Thoracic aorta (tissue), 2 donors: Measurements from ENCODE around the gene POLA1. TPM values are rescaled to one million over a fixed set of nuclear protein-coding genes. Genes with fewer than 3 reads are reported as not detected.
"Not testable (repeated sequence)": the region's sequence is repeated elsewhere in the genome, so short reads cannot be mapped to it uniquely, and the experiment has no call there.

Experiments
- ATAC-seq: fragments of 150-250 bp; one replicate; pipeline ENCODE4 v1.8.0; 2017; ENCODE audit warnings: low read depth; ENCODE audit not compliant: insufficient number of reproducible peaks, low FRiP score
- DNase-seq: peaks from one replicate; pipeline ENCODE4 v3.0.0-alpha.2; 2020; ENCODE audit warnings: low spot score
- H3K27ac ChIP-seq, 2 donors: fragments of 200-600 bp; sonication (generic); 1 replicate in 1 of 2; 2 replicates in 1 of 2; pipeline ENCODE4 v1.5.1; 2016; ENCODE audit warnings: mild to moderate bottlenecking in 2 of 2, moderate library complexity in 2 of 2
- H3K27me3 ChIP-seq: fragments of 200-600 bp; sonication (generic); replicated peaks from 2 replicates; pipeline ENCODE4 v1.6.0; 2016; ENCODE audit warnings: mild to moderate bottlenecking; ENCODE audit not compliant: insufficient read depth
- H3K36me3 ChIP-seq: fragments of 200-600 bp; sonication (generic); one replicate; pipeline ENCODE4 v1.5.1; 2016
- H3K4me1 ChIP-seq, 2 donors: fragments of 200-600 bp; sonication (generic); 1 replicate in 1 of 2; 2 replicates in 1 of 2; pipeline versions ENCODE4 v1.5.1 to v1.6.0; 2016; ENCODE audit warnings: low read depth in 2 of 2, mild to moderate bottlenecking in 1 of 2; ENCODE audit not compliant: control insufficient read depth in 1 of 2
- H3K4me3 ChIP-seq: fragments of 200-600 bp; sonication (generic); 2 replicates; pipeline ENCODE4 v1.5.1; 2016; ENCODE audit warnings: mild to moderate bottlenecking
- H3K9me3 ChIP-seq: fragments of 200-600 bp; sonication (generic); 2 replicates; pipeline ENCODE4 v1.5.1; 2016
- CTCF ChIP-seq: fragments of 200-600 bp; sonication (generic); IDR thresholded peaks from one replicate; pipeline ENCODE4 v1.5.1; 2019; ENCODE audit warnings: antibody characterized with exemption
- total RNA-seq, 2 donors: library from RNA; depleted of rRNA; stranded (reverse); fragments of >200 nt; gene quantifications; one replicate each; pipeline versions ENCODE4 v1.1.0 to v1.2.3, GENCODE V29; 2016

The POLA1 gene
- total RNA-seq, 2 donors from 2014 or later = 11.6 to 20.6 TPM

DNA sequence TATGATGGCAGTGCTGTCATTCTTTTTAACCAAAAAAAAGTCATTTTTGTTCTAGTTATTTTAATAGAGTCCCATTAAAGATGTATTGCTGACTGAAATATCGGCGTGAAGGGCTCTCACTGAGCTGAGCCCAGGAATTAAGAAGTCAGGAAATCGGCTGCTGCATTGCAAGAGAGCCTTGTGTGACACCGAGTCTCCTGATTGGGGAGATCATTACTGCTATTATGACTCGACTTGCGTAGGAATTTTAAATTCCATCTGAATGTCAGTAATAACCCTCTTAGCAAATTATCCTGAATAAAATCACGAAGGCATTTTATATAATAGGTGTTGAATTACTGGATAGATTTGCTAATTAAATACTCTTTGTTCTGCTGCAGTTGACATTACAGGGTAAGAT lies 111.5 kb downstream of the POLA1 start:
- Histone ChIP-seq H3K4me3 (no peak overlapping the region), H3K4me1 (no peaks in the 10 kb centered on the region), H3K27ac (no peak overlapping the region), H3K27me3 (no peaks in the 10 kb centered on the region), H3K36me3 (no peaks in the 10 kb centered on the region), H3K9me3 (no peaks in the 10 kb centered on the region)
- TF ChIP-seq CTCF = no peak
- DNase-seq = no peak
- ATAC-seq = no peak

DNA sequence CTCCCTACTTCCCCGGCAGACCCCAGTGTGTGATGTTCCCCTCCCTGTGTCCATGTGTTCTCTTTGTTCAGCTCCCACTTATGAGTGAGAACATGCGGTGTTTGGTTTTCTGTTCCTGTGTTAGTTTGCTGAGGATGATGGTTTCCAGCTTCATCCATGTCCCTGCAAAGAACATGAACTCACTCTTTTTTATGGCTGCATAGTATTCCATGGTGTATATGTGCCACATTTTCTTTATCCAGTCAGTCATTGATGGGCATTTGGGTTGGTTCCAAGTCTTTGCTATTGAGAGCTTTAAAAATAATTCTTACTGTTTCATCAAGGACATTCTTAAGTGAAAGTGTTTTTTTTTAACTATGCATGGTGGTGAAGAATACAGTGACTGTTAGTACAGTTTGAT lies 126.1 kb downstream of the POLA1 start:
- H3K9me3 ChIP-seq, H3K36me3 ChIP-seq, H3K4me1 ChIP-seq, ATAC-seq, H3K27me3 ChIP-seq, H3K27ac ChIP-seq, DNase-seq, H3K4me3 ChIP-seq: not testable (repeated sequence)

GRCh38 chrX:24828147-24828546 lies 134.4 kb downstream of the POLA1 start:
- H3K27ac ChIP-seq = no peak overlapping the region
- H3K4me3 ChIP-seq = no peak overlapping the region
- no peak for TF ChIP-seq CTCF
- no peak for DNase-seq
- no peaks in the 10 kb centered on the region for H3K4me1 ChIP-seq
- ATAC-seq = no peak
- H3K36me3 ChIP-seq = no peaks in the 10 kb centered on the region
- H3K9me3 ChIP-seq = no peaks in the 10 kb centered on the region
- no peaks in the 10 kb centered on the region for H3K27me3 ChIP-seq

DNA sequence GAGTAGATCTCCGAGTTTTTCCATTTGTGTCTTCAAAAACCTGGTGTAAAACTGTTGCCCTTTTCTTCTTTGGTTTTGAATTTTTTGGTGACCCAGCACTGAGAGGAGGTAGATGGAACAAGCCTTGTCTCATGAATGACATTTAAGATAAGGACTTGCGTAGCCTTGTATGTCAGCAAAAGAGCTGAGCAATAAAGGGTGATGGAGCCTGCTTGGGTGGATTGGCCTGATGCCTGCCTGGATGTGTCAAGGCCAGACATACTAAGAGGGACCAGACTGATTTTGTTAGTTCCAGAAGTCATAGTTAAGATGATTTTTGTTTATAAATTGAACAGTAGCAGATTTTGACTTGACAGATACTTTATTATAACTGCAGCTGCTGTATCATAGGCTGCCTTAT lies 134.9 kb downstream of the POLA1 start:
- Histone ChIP-seq H3K4me3 (no peak overlapping the region), H3K27me3 (no peaks in the 10 kb centered on the region), H3K36me3 (no peaks in the 10 kb centered on the region), H3K27ac (no peak overlapping the region), H3K9me3 (no peaks in the 10 kb centered on the region), H3K4me1 (no peaks in the 10 kb centered on the region)
- no peak for TF ChIP-seq CTCF
- DNase-seq = no peak
- ATAC-seq = no peak

DNA sequence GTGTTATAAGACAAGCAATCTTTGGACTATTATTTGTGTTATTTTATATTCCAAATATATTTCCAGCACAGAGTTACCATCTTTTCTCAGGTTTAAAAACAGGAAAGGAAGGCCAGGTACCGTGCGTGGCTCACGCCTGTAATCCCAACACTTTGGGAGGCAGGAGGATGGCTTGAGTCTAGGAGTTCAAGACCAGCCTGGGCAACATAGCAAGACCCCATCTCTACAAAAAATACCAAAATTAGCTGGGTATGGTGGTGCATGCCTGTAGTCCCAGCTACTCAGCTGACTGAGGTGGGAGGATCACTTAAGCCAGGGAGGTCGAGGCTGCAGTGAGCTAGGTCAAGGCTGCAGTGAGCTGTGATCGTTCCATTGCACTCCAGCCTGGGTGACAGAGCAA lies 140.0 kb downstream of the POLA1 start:
- no peaks in the 10 kb centered on the region for H3K4me1 ChIP-seq
- TF ChIP-seq CTCF = no peak
- H3K4me3 ChIP-seq = no peak overlapping the region
- no peaks in the 10 kb centered on the region for H3K27me3 ChIP-seq
- DNase-seq (no peak), ATAC-seq (no peak)
- no peak overlapping the region for H3K27ac ChIP-seq
- no peaks in the 10 kb centered on the region for H3K36me3 ChIP-seq
- H3K9me3 ChIP-seq = no peaks in the 10 kb centered on the region

GRCh38 chrX:24837966-24838365 lies 144.2 kb downstream of the POLA1 start:
- Histone ChIP-seq H3K4me3 (no peak overlapping the region), H3K36me3 (no peaks in the 10 kb centered on the region), H3K4me1 (no peaks in the 10 kb centered on the region), H3K27me3 (no peaks in the 10 kb centered on the region), H3K9me3 (no peaks in the 10 kb centered on the region), H3K27ac (no peak overlapping the region)
- DNase-seq (no peak), ATAC-seq (no peak)
- no peak for TF ChIP-seq CTCF
